Measurements from ENCODE around the gene GADD45A. TPM values are rescaled to one million over a fixed set of nuclear protein-coding genes. Genes with fewer than 3 reads are reported as not detected.
A peak's percentile ranks its signal among the peaks of the same experiment; 100 is the strongest.

The GADD45A gene
- total and polyA plus RNA-seq, 9 of the 15 experiments (the other 6 are each of a cell fraction or from before 2014, with no cell fraction given) = 21.3 to 156 (median 62.1) TPM

GRCh38 chr1:67713057-67713846 is 28.3 kb downstream of the GADD45A start:
- in situ Hi-C loops (cut with MboI) = no loop called here
- peak overlapping the region; percentile 52 for H3K4me2 ChIP-seq (ENCODE audit: insufficient read depth, low read length)
- TF ChIP-seq HMBOX1 (IDR thresholded peaks at IDR 0.05) = no peak
- TF ChIP-seq TRIM24 (IDR thresholded peaks at IDR 0.05) = no peak
- no peak for TF ChIP-seq SREBF2 (CRISPR knock-in tag; IDR thresholded peaks at IDR 0.05)
- TF ChIP-seq ADNP (tag; IDR thresholded peaks at IDR 0.05) = 0 out of 2 replicates have a peak, but pooled peaks have one; percentile 29
- TF ChIP-seq NCOA2 (IDR thresholded peaks at IDR 0.05; ENCODE audit: partially characterized antibody in 2 of 2) = no peak
- TF ChIP-seq PKNOX1 (IDR thresholded peaks at IDR 0.05) = peak; percentile 13; the same call in 1 of the 2 replicates
- peak; percentile 51; the same call in 1 of the 2 replicates for TF ChIP-seq ZBTB40 (IDR thresholded peaks at IDR 0.05)
- TF ChIP-seq ZBTB40 (CRISPR knock-in tag; IDR thresholded peaks at IDR 0.05) = no peak
- TF ChIP-seq HDAC2 (IDR thresholded peaks at IDR 0.05) = 0 out of 2 replicates have a peak, but pooled peaks have one; percentile 28
- peak; percentile 63 for TF ChIP-seq ZNF384 (IDR thresholded peaks at IDR 0.05; ENCODE audit: low read depth, low read length)

More at GRCh38 chr1:67713057-67713846, 28.3 kb downstream of the GADD45A start:
- Histone ChIP-seq H3K9me1 (ENCODE audit: control insufficient read depth, insufficient read depth, low read length) (no peaks in the 10 kb centered on the region), H2AFZ (ENCODE audit: low read depth, low read length) (peak overlapping the region; percentile 81), H3K27me3 (ENCODE audit: control insufficient read depth in 2 of 2, insufficient read depth in 2 of 2, low read length in 2 of 2) (no peaks in the 10 kb centered on the region), H4K20me1 (replicated peaks; ENCODE audit: control insufficient read depth, insufficient read depth, low read length) (no peaks in the 10 kb centered on the region), H3K27ac (ENCODE audit: extremely low read depth, low read depth, low read length) (peak overlapping the region; percentile 70), H3K36me3 (ENCODE audit: control insufficient read depth, insufficient read depth, low read length) (no peaks in the 10 kb centered on the region), H3K4me1 (replicated peaks in 1 of 2; ENCODE audit: control insufficient read depth in 2 of 2, insufficient read depth in 2 of 2, low read length in 2 of 2) (peaks cover 26 to 52% of the 10 kb centered on the region in 2 experiments), H3K4me3 (no peak overlapping the region), H3K9me3 (replicated peaks; ENCODE audit: control insufficient read depth, insufficient read depth, low read depth, low read length) (no peaks in the 10 kb centered on the region), H3K9ac (ENCODE audit: insufficient read depth in 1 of 2, low read depth in 2 of 2, low read length in 2 of 2) (peak overlapping the region; percentile 36 to 57; a peak in 2 of 4 replicates), H3K79me2 (ENCODE audit: control insufficient read depth, insufficient read depth, low read length) (no peaks in the 10 kb centered on the region)
- 31% methylated on average over 6 of the region's 6 CpGs for WGBS (ENCODE audit: insufficient coverage, low coverage, missing lambda C conversion rate)
- CTCF ChIA-PET (ENCODE audit: low intra/inter-chr PET ratio) = no interaction called here
- FAIRE-seq (peak; percentile 63), ATAC-seq (peak; percentile 60), DNase-seq (ENCODE audit: extremely low read depth in 1 of 4, low spot score in 3 of 4) (peak in 3 of 4 experiments; percentile 28 to 81 (median 61))
- POLR2A ChIA-PET = interaction anchor here (0.7 to 1.8 kb wide), 9 partner anchors 9 to 264 kb away, joined by 3 to 6 read pairs (median 3); partner anchors contain the start of gene GADD45A
- intact Hi-C loops (cut with micrococcal nuclease) = loop anchor here (2.0 kb wide), 1 partner anchor 48 kb away; no protein-coding TSS in a partner anchor
- no TSS peak for BruUV-seq (replicated peaks)
